Trophoblast cell (in vitro differentiated cells and primary cell): Measurements from ENCODE around the gene PPL.

Source experiments
- DNase-seq, 2 donors: peaks; one replicate each; pipeline ENCODE4 v3.0.0-alpha.2; 2016
- H2AFZ ChIP-seq: 2 replicates; pipeline ENCODE4 v1.6.1; 2013; ENCODE audit warnings: low read length, moderate library complexity, mild to moderate bottlenecking; ENCODE audit not compliant: insufficient read depth, poor library complexity
- H2AK5ac ChIP-seq: 2 replicates; pipeline ENCODE4 v1.6.1; 2013; ENCODE audit warnings: mild to moderate bottlenecking, low read length
- H2BK120ac ChIP-seq: 2 replicates; pipeline ENCODE4 v1.6.1; 2013; ENCODE audit warnings: low read length, mild to moderate bottlenecking, moderate library complexity; ENCODE audit not compliant: insufficient read depth, poor library complexity
- H2BK12ac ChIP-seq: 2 replicates; pipeline ENCODE4 v1.6.1; 2013; ENCODE audit warnings: mild to moderate bottlenecking, low read length, moderate library complexity
- H2BK5ac ChIP-seq: 2 replicates; pipeline ENCODE4 v1.6.1; 2013; ENCODE audit warnings: low read length, low read depth, moderate library complexity, mild to moderate bottlenecking; ENCODE audit not compliant: poor library complexity
- H3K14ac ChIP-seq: 2 replicates; pipeline ENCODE4 v1.6.1; 2013; ENCODE audit warnings: mild to moderate bottlenecking, low read length
- H3K18ac ChIP-seq: 2 replicates; pipeline ENCODE4 v1.6.1; 2013; ENCODE audit warnings: mild to moderate bottlenecking, low read length
- H3K23ac ChIP-seq: 2 replicates; pipeline ENCODE4 v1.6.1; 2013; ENCODE audit warnings: low read length
- H3K27ac ChIP-seq: 2 replicates; pipeline ENCODE4 v1.5.1; 2013; ENCODE audit warnings: low read depth, mild to moderate bottlenecking, inconsistent platforms, low read length, moderate library complexity
- H3K27me3 ChIP-seq: 2 replicates; pipeline ENCODE4 v1.6.1; 2013; ENCODE audit warnings: inconsistent platforms, mild to moderate bottlenecking, low read length, moderate library complexity; ENCODE audit not compliant: insufficient read depth
- H3K36me3 ChIP-seq, 2 experiments: 1 replicate in 1 of 2; 2 replicates in 1 of 2; pipeline ENCODE4 v1.6.1; 2013; ENCODE audit warnings: low read length in 2 of 2, mild to moderate bottlenecking in 2 of 2, moderate library complexity in 1 of 2; ENCODE audit not compliant: insufficient read depth in 2 of 2, control insufficient read depth in 1 of 2
- H3K4ac ChIP-seq: 2 replicates; pipeline ENCODE4 v1.6.1; 2013; ENCODE audit warnings: low read depth, mild to moderate bottlenecking, low read length, moderate library complexity
- H3K4me1 ChIP-seq, 2 experiments: 1 replicate in 1 of 2; 2 replicates in 1 of 2; pipeline ENCODE4 v1.6.1; 2013; ENCODE audit warnings: low read length in 2 of 2, mild to moderate bottlenecking in 2 of 2, moderate library complexity in 1 of 2; ENCODE audit not compliant: insufficient read depth in 2 of 2, control insufficient read depth in 1 of 2
- H3K4me2 ChIP-seq: 2 replicates; pipeline ENCODE4 v1.6.1; 2013; ENCODE audit warnings: inconsistent platforms, mild to moderate bottlenecking, low read length, moderate library complexity
- H3K4me3 ChIP-seq: 2 replicates; pipeline ENCODE4 v1.5.1; 2013; ENCODE audit warnings: mild to moderate bottlenecking, low read depth, low read length, inconsistent platforms
- H3K79me1 ChIP-seq: one replicate; pipeline ENCODE4 v1.6.1; 2013; ENCODE audit warnings: low read length
- H3K79me2 ChIP-seq: 2 replicates; pipeline ENCODE4 v1.6.1; 2013; ENCODE audit warnings: low read length, mild to moderate bottlenecking; ENCODE audit not compliant: control insufficient read depth, insufficient read depth, poor library complexity
- H3K9ac ChIP-seq: 2 replicates; pipeline ENCODE4 v1.6.1; 2013; ENCODE audit warnings: mild to moderate bottlenecking, low read length
- H3K9me3 ChIP-seq: 2 replicates; pipeline ENCODE4 v1.6.1; 2013; ENCODE audit warnings: low read depth, mild to moderate bottlenecking, control low read depth, inconsistent platforms, low read length; ENCODE audit not compliant: insufficient read depth
- H4K12ac ChIP-seq: 2 replicates; pipeline ENCODE4 v1.6.1; 2013; ENCODE audit warnings: low read depth, mild to moderate bottlenecking, low read length, moderate library complexity
- H4K8ac ChIP-seq: 2 replicates; pipeline ENCODE4 v1.6.1; 2013; ENCODE audit warnings: low read depth, mild to moderate bottlenecking, low read length, moderate library complexity
- H4K91ac ChIP-seq: one replicate; pipeline ENCODE4 v1.6.1; 2013; ENCODE audit warnings: low read depth, mild to moderate bottlenecking, low read length, moderate library complexity
- WGBS: extraction: QIAGEN DNeasy Blood & Tissue Kit; methylation state at CpG from one replicate; pipeline ENCODE4 v1.1.7; 2013; ENCODE audit warnings: missing lambda C conversion rate; ENCODE audit not compliant: insufficient read length, insufficient coverage; ENCODE audit errors: extremely low coverage; 5-methylcytosine and 5-hydroxymethylcytosine counted together

Gene PPL

GRCh38 chr16:4902038-4902437 lies 34.9 kb downstream of the PPL start:
- H2AFZ ChIP-seq, result no peak overlapping the region
- no peak overlapping the region for H2BK12ac ChIP-seq
- no peak overlapping the region for H3K27ac ChIP-seq
- no peak for DNase-seq
- H3K4me3 ChIP-seq, result no peak overlapping the region
- no peak overlapping the region for H3K4ac ChIP-seq
- WGBS, result no CpG with 5 or more reads among the region's 13 CpGs
- H3K4me1 ChIP-seq, result no peaks in the 10 kb centered on the region
- H3K9ac ChIP-seq, result no peak overlapping the region
- H4K12ac ChIP-seq, result no peak overlapping the region
- peaks cover 9% of the 10 kb centered on the region for H3K9me3 ChIP-seq
- no peak overlapping the region for H3K14ac ChIP-seq
- H3K79me2 ChIP-seq, result no peaks in the 10 kb centered on the region
- no peaks in the 10 kb centered on the region for H3K27me3 ChIP-seq
- no peaks in the 10 kb centered on the region for H3K79me1 ChIP-seq
- no peak overlapping the region for H3K23ac ChIP-seq
- H2BK5ac ChIP-seq, result no peak overlapping the region
- H3K4me2 ChIP-seq, result no peak overlapping the region
- no peak overlapping the region for H3K18ac ChIP-seq
- no peak overlapping the region for H4K91ac ChIP-seq
- no peak overlapping the region for H4K8ac ChIP-seq
- no peak overlapping the region for H2AK5ac ChIP-seq
- H2BK120ac ChIP-seq, result no peak overlapping the region
- peaks cover 7 to 16% of the 10 kb centered on the region in 2 experiments for H3K36me3 ChIP-seq

DNA sequence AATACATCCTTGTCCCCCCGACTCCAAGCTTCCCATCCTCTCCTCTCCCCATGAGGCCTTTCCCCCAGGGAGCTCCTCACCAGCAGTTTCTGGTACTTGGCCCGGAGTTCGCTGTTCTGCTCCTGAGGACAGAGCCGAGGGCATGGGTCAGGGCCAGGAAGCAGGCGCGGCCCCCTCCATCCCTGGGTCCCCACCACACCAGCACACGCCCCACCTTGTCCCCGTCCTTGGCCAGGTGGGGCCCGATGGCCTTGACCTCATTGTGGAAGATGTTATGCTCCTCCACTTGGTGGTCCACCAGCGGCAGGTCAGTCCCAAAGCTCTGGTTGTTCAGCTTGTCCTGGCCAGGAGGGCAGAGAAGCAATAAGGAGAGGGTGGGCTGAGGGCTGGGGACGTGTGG lies 36.2 kb downstream of the PPL start:
- no peaks in the 10 kb centered on the region for H3K27me3 ChIP-seq
- peaks cover 9% of the 10 kb centered on the region for H3K9me3 ChIP-seq
- H2AK5ac ChIP-seq, result no peak overlapping the region
- H2BK5ac ChIP-seq, result no peak overlapping the region
- no peak overlapping the region for H3K4me2 ChIP-seq
- WGBS, result no CpG with 5 or more reads among the region's 11 CpGs
- H2AFZ ChIP-seq, result no peak overlapping the region
- H4K8ac ChIP-seq, result no peak overlapping the region
- no peak overlapping the region for H4K12ac ChIP-seq
- H3K27ac ChIP-seq, result no peak overlapping the region
- H4K91ac ChIP-seq, result no peak overlapping the region
- H2BK120ac ChIP-seq, result no peak overlapping the region
- H3K18ac ChIP-seq, result no peak overlapping the region
- H3K79me1 ChIP-seq, result no peaks in the 10 kb centered on the region
- no peak overlapping the region for H3K4ac ChIP-seq
- peaks cover 7 to 16% of the 10 kb centered on the region in 2 experiments for H3K36me3 ChIP-seq
- DNase-seq, result no peak
- H3K79me2 ChIP-seq, result no peaks in the 10 kb centered on the region
- no peak overlapping the region for H2BK12ac ChIP-seq
- no peak overlapping the region for H3K4me3 ChIP-seq
- no peaks in the 10 kb centered on the region for H3K4me1 ChIP-seq
- no peak overlapping the region for H3K9ac ChIP-seq
- H3K23ac ChIP-seq, result no peak overlapping the region
- no peak overlapping the region for H3K14ac ChIP-seq

- Histone ChIP-seq H3K27me3 (no peaks in the 10 kb centered on the region), H3K9ac (no peak overlapping the region), H3K4me3 (no peak overlapping the region), H2BK12ac (no peak overlapping the region), H3K18ac (no peak overlapping the region), H4K12ac (no peak overlapping the region), H3K9me3 (peaks cover 9% of the 10 kb centered on the region), H4K8ac (no peak overlapping the region), H4K91ac (no peak overlapping the region), H2AFZ (no peak overlapping the region), H3K36me3 (peaks cover 7 to 16% of the 10 kb centered on the region in 2 experiments), H2BK5ac (no peak overlapping the region), H3K23ac (no peak overlapping the region), H3K4me2 (no peak overlapping the region), H2AK5ac (no peak overlapping the region), H2BK120ac (no peak overlapping the region), H3K4me1 (no peaks in the 10 kb centered on the region), H3K14ac (no peak overlapping the region), H3K79me1 (no peaks in the 10 kb centered on the region), H3K79me2 (no peaks in the 10 kb centered on the region), H3K4ac (no peak overlapping the region), H3K27ac (no peak overlapping the region)
- WGBS, result no CpG with 5 or more reads among the region's 8 CpGs
- no peak for DNase-seq
Measured at GRCh38 chr16:4900036-4900435, 36.9 kb downstream of the PPL start.

DNA sequence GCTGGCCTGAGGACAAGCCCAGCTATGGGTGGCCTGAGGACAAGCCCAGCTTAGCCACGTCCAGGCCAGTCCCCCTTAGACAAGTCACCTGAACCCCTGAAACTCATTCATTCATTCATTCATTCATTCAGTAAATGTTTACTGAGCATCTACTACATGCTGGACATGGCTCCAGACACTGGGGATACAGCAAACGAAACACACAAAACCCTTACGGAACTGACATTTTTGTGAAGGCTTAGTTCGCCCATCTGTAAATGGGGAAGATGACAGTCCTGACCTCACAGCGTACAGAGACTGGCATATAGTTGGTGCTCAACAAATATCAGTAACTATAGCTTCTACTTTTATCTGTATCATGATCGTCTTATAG lies 37.5 kb downstream of the PPL start:
- Histone ChIP-seq H3K18ac (no peak overlapping the region), H3K4ac (no peak overlapping the region), H3K27ac (no peak overlapping the region), H4K8ac (no peak overlapping the region), H3K4me3 (no peak overlapping the region), H2BK120ac (no peak overlapping the region), H3K27me3 (no peaks in the 10 kb centered on the region), H3K9ac (no peak overlapping the region), H3K23ac (no peak overlapping the region), H3K4me1 (no peaks in the 10 kb centered on the region), H3K4me2 (no peak overlapping the region), H2BK5ac (no peak overlapping the region), H3K36me3 (peaks cover 7 to 16% of the 10 kb centered on the region in 2 experiments), H2BK12ac (no peak overlapping the region), H4K12ac (no peak overlapping the region), H4K91ac (no peak overlapping the region), H3K79me1 (no peaks in the 10 kb centered on the region), H3K9me3 (peaks cover 9% of the 10 kb centered on the region), H3K14ac (no peak overlapping the region), H2AK5ac (no peak overlapping the region), H2AFZ (no peak overlapping the region), H3K79me2 (no peaks in the 10 kb centered on the region)
- DNase-seq, result no peak
- WGBS, result no CpG with 5 or more reads among the region's 6 CpGs
